ENCODE results near the gene MYOD1.

MYOD1 gene

GRCh38 chr11:17770048-17770652, 50.8 kb downstream of the MYOD1 start:
- TF ChIP-seq POLR2AphosphoS5 (IDR thresholded peaks at IDR 0.05; ENCODE audit: low read depth, low read length) = no peak
- TF ChIP-seq TAF1 (IDR thresholded peaks at IDR 0.05; ENCODE audit: borderline replicate concordance, insufficient read depth, low read length) = no peak
- TF ChIP-seq SIN3A (IDR thresholded peaks at IDR 0.05; ENCODE audit: borderline replicate concordance, insufficient read depth, low read length) = no peak
- no peak for TF ChIP-seq REST (IDR thresholded peaks at IDR 0.05; ENCODE audit: insufficient read depth in 1 of 2, low read depth in 2 of 2, low read length in 2 of 2)
- no peak for TF ChIP-seq FOXP2 (optimal IDR thresholded peaks at IDR 0.05; ENCODE audit: borderline replicate concordance, extremely low read depth, extremely low read length, insufficient read depth)

- TF ChIP-seq POLR2AphosphoS5 (IDR thresholded peaks at IDR 0.05; ENCODE audit: low read depth, low read length) (no peak), SIN3A (IDR thresholded peaks at IDR 0.05; ENCODE audit: borderline replicate concordance, insufficient read depth, low read length) (no peak), REST (IDR thresholded peaks at IDR 0.05; ENCODE audit: insufficient read depth in 1 of 2, low read depth in 2 of 2, low read length in 2 of 2) (no peak), TAF1 (IDR thresholded peaks at IDR 0.05; ENCODE audit: borderline replicate concordance, insufficient read depth, low read length) (no peak)
Measured at GRCh38 chr11:17770917-17771316, 51.5 kb downstream of the MYOD1 start.

GRCh38 chr11:17771415-17771814, 52.0 kb downstream of the MYOD1 start:
- TF ChIP-seq REST (IDR thresholded peaks at IDR 0.05; ENCODE audit: insufficient read depth in 1 of 2, low read depth in 2 of 2, low read length in 2 of 2) (no peak), TAF1 (IDR thresholded peaks at IDR 0.05; ENCODE audit: borderline replicate concordance, insufficient read depth, low read length) (no peak), SIN3A (IDR thresholded peaks at IDR 0.05; ENCODE audit: borderline replicate concordance, insufficient read depth, low read length) (no peak), FOXP2 (optimal IDR thresholded peaks at IDR 0.05; ENCODE audit: borderline replicate concordance, extremely low read depth, extremely low read length, insufficient read depth) (no peak), POLR2AphosphoS5 (IDR thresholded peaks at IDR 0.05; ENCODE audit: low read depth, low read length) (no peak)

All from PFSK-1 (cell line).